ENCODE results near the gene MPDZ. TPM values are rescaled to one million over a fixed set of nuclear protein-coding genes. Genes with fewer than 3 reads are reported as not detected.

The MPDZ gene
- total and polyA plus RNA-seq, 2 of the 13 experiments (the other 11 are each of a cell fraction or from before 2014, with no cell fraction given): 12.4 to 14.7 TPM

GRCh38 chr9:13175732-13176131 lies 103.8 kb downstream of the MPDZ start (continued):
- peak; percentile 71; the same call in 1 of the 2 replicates for TF ChIP-seq NCOR1 (IDR thresholded peaks at IDR 0.05; ENCODE audit: borderline replicate concordance, low read length)
- no peak for TF ChIP-seq ZFP37 (CRISPR knock-in tag; IDR thresholded peaks at IDR 0.05; ENCODE audit: borderline replicate concordance)
- no peak for TF ChIP-seq ZNF773 (CRISPR knock-in tag; IDR thresholded peaks at IDR 0.05; ENCODE audit: borderline replicate concordance)
- no peak for TF ChIP-seq ZNF280D (CRISPR knock-in tag; IDR thresholded peaks at IDR 0.05)
- TF ChIP-seq ZBTB42 (CRISPR knock-in tag; IDR thresholded peaks at IDR 0.05): no peak
- TF ChIP-seq SMC3 (IDR thresholded peaks at IDR 0.05; ENCODE audit: low read length): no peak
- TF ChIP-seq KLF15 (CRISPR knock-in tag; IDR thresholded peaks at IDR 0.05; ENCODE audit: borderline replicate concordance): no peak
- no peak for TF ChIP-seq NFRKB (IDR thresholded peaks at IDR 0.05)
- no peak for TF ChIP-seq SIN3A (IDR thresholded peaks at IDR 0.05; ENCODE audit: borderline replicate concordance, low read depth, low read length)
- peak; percentile 40; the same call in 1 of the 2 replicates for TF ChIP-seq MAX (IDR thresholded peaks at IDR 0.05)
- TF ChIP-seq ZNF558 (CRISPR knock-in tag; IDR thresholded peaks at IDR 0.05; ENCODE audit: borderline replicate concordance): no peak
- no peak for TF ChIP-seq ZNF337 (CRISPR knock-in tag; IDR thresholded peaks at IDR 0.05; ENCODE audit: borderline replicate concordance, low read depth)
- TF ChIP-seq ZFP36 (IDR thresholded peaks at IDR 0.05; ENCODE audit: borderline replicate concordance, low read depth, low read length, partially characterized antibody): no peak
- TF ChIP-seq ZBTB39 (CRISPR knock-in tag; IDR thresholded peaks at IDR 0.05): no peak
- TF ChIP-seq ZFY (CRISPR knock-in tag; IDR thresholded peaks at IDR 0.05): no peak
- no peak for TF ChIP-seq RERE (CRISPR knock-in tag; IDR thresholded peaks at IDR 0.05; ENCODE audit: low read depth)
- TF ChIP-seq EP300 (IDR thresholded peaks at IDR 0.05; ENCODE audit: low read depth in 2 of 2, low read length in 2 of 2): peak in 1 of 2 experiments; percentile 68; a peak in 2 of 4 replicates
- TF ChIP-seq EP300 (CRISPR knock-in tag; IDR thresholded peaks at IDR 0.05; ENCODE audit: borderline replicate concordance): no peak
- TF ChIP-seq HDAC2 (CRISPR knock-in tag; IDR thresholded peaks at IDR 0.05): 0 out of 2 replicates have a peak, but pooled peaks have one; percentile 25
- TF ChIP-seq MIXL1 (CRISPR knock-in tag; IDR thresholded peaks at IDR 0.05): peak; percentile 80
- no peak for TF ChIP-seq ZNF253 (CRISPR knock-in tag; IDR thresholded peaks at IDR 0.05; ENCODE audit: borderline replicate concordance)
